ENCODE results near the gene HERC6. TPM values are rescaled to one million over a fixed set of nuclear protein-coding genes. Genes with fewer than 3 reads are reported as not detected.

The HERC6 gene
- 15.7 TPM for total RNA-seq
- polyA plus RNA-seq (ENCODE audit: insufficient read depth, low read depth, low replicate concordance) = 7.4 TPM
- long read RNA-seq, donor 1 = 0 reads
- long read RNA-seq, donor 2 = 0 reads
- long read RNA-seq, donor 3 = 0 reads
- long read RNA-seq, donor 4 = 0 reads
- long read RNA-seq, donor 5 = 0 reads
- long read RNA-seq, donor 6, partial matches to known transcripts = 0 of 1 reads
- long read RNA-seq, donor 6, other reads (novel, unspliced or antisense) = 0 of 1 reads
- long read RNA-seq, donor 7, transcript HERC6-201 (23 exons, 3,779 nt) = major isoform, 7 of 11 reads
- long read RNA-seq, donor 7, partial matches to known transcripts = 2 of 11 reads
- long read RNA-seq, donor 7, other reads (novel, unspliced or antisense) = 2 of 11 reads
- long read RNA-seq, donor 8 = 0 reads
- long read RNA-seq, donor 9 = 0 reads
- long read RNA-seq, donor 10 = 0 reads

DNA sequence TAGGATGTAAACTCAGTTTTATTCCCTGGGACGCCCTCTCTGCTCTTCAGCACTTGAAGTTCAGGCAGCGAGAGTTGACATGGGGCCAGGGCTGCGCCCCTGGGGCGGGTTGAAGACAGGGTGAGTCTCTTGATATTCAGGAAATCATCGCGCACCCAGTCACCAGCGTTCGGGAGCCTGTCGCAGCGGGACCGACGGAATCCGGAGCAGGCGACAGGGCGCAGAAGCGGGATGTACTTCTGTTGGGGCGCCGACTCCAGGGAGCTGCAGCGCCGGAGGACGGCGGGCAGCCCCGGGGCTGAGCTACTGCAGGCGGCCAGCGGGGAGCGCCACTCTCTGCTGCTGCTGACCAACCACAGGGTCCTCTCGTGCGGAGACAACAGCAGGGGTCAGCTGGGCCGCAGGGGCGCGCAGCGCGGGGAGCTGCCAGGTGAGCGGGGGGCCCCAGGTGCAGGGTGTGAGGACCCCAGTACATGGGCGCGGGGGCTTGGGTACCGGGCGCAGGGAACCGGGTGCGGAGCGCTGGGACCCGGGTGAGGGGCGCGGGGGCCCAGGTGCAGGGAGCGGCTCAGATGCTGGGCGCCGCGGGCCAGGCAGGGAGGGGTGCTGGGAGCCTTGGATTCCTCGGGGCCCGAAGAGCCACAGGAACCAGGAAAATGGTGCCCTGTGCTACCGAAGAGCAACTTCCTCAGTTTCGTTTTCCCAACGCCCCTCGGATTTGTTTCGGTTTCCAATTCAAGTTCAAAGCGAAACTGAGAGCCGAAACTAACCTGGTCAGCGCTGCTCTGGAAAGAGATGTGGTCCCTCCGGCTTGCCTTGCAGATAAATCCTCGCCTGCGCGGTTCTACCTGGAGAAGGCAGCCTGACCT lies at the start of gene HERC6:
TSS of gene HERC6 (plus strand) at position 162 of the 869 bp plus-strand sequence. CDS start at position 232, 70 bp downstream.
- peak; percentile 84 to 94 (median 91) for DNase-seq
- H3K27me3 ChIP-seq (ENCODE audit: control insufficient read depth, insufficient read depth, low read length) = no peaks in the 10 kb centered on the region
- H3K9ac ChIP-seq (ENCODE audit: low read length in 3 of 3) = peak within 1 kb of the TSS; percentile 49 to 87 (median 56)
- H3K4me3 ChIP-seq (ENCODE audit: low read length in 3 of 3) = peak within 1 kb of the TSS; percentile 76 to 92 (median 89)
- TF ChIP-seq, protein P1, sequence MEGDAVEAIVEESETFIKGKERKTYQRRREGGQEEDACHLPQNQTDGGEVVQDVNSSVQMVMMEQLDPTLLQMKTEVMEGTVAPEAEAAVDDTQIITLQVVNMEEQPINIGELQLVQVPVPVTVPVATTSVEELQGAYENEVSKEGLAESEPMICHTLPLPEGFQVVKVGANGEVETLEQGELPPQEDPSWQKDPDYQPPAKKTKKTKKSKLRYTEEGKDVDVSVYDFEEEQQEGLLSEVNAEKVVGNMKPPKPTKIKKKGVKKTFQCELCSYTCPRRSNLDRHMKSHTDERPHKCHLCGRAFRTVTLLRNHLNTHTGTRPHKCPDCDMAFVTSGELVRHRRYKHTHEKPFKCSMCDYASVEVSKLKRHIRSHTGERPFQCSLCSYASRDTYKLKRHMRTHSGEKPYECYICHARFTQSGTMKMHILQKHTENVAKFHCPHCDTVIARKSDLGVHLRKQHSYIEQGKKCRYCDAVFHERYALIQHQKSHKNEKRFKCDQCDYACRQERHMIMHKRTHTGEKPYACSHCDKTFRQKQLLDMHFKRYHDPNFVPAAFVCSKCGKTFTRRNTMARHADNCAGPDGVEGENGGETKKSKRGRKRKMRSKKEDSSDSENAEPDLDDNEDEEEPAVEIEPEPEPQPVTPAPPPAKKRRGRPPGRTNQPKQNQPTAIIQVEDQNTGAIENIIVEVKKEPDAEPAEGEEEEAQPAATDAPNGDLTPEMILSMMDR (IDR thresholded peaks at IDR 0.05; ENCODE audit: borderline replicate concordance, extremely low read depth, insufficient read depth) = peak; percentile 47
- H3K4me1 ChIP-seq (ENCODE audit: control insufficient read depth in 2 of 3, insufficient read depth in 2 of 3, low read depth in 1 of 3, low read length in 3 of 3) = peaks cover 0 to 2% (median 0%) of the 10 kb centered on the region in 3 donors
- no peak for FAIRE-seq
- no peaks in the 10 kb centered on the region for H3K9me3 ChIP-seq (ENCODE audit: control insufficient read depth in 2 of 3, insufficient read depth in 1 of 3, low read length in 3 of 3)
- intact Hi-C loops (cut with DNase I) = no loop called here
- H3K27ac ChIP-seq (ENCODE audit: low read depth in 2 of 2, low read length in 2 of 2) = peak within 1 kb of the TSS; percentile 93 to 94
- no peaks in the 10 kb centered on the region for H3K36me3 ChIP-seq (ENCODE audit: control insufficient read depth in 2 of 3, insufficient read depth in 3 of 3, low read length in 3 of 3)

DNA sequence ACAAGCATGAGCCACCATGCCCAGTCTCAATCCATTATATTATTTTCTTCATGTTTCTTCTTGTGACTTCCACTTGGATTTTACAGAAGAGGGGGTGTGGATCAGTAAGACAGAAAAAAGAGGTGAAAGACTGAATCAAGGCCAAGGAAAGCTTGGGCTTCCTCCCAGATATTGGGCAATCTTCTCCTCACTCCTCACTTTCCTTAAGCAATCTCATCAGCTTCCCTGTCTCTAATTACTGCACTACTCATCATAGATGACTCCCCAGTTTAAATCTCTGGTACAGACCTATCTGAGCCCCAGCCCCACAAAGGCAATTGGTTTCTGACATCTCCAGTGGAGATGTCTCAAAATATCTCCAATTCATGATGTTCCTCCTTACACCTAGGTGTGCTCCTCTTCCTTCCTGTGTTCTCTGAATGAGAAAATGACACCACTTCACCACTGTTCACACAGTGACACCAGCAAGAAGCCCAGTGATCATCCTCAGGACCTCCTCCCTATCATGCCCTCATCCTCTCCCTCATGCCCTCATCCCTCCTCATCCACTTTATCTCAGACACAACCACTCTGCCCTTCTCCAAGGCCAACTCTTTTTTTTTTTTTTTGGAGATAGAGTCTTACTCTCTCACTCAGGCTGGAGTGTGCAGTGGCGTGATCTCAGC lies 44.8 kb upstream of the HERC6 start:
- no peaks in the 10 kb centered on the region for H3K9me3 ChIP-seq (ENCODE audit: control insufficient read depth in 2 of 3, insufficient read depth in 1 of 3, low read length in 3 of 3)
- TF ChIP-seq, protein P1 (IDR thresholded peaks at IDR 0.05; ENCODE audit: borderline replicate concordance, extremely low read depth, insufficient read depth) = no peak
- DNase-seq = no peak
- intact Hi-C loops (cut with DNase I) = no loop called here
- no peak overlapping the region for H3K4me3 ChIP-seq (ENCODE audit: low read length in 3 of 3)
- no peak overlapping the region for H3K9ac ChIP-seq (ENCODE audit: low read length in 3 of 3)
- FAIRE-seq = no peak
- no peak overlapping the region for H3K27ac ChIP-seq (ENCODE audit: low read depth in 2 of 2, low read length in 2 of 2)
- no peaks in the 10 kb centered on the region for H3K36me3 ChIP-seq (ENCODE audit: control insufficient read depth in 2 of 3, insufficient read depth in 3 of 3, low read length in 3 of 3)
- H3K27me3 ChIP-seq (ENCODE audit: control insufficient read depth, insufficient read depth, low read length) = no peaks in the 10 kb centered on the region
- no peaks in the 10 kb centered on the region for H3K4me1 ChIP-seq (ENCODE audit: control insufficient read depth in 2 of 3, insufficient read depth in 2 of 3, low read depth in 1 of 3, low read length in 3 of 3)

DNA sequence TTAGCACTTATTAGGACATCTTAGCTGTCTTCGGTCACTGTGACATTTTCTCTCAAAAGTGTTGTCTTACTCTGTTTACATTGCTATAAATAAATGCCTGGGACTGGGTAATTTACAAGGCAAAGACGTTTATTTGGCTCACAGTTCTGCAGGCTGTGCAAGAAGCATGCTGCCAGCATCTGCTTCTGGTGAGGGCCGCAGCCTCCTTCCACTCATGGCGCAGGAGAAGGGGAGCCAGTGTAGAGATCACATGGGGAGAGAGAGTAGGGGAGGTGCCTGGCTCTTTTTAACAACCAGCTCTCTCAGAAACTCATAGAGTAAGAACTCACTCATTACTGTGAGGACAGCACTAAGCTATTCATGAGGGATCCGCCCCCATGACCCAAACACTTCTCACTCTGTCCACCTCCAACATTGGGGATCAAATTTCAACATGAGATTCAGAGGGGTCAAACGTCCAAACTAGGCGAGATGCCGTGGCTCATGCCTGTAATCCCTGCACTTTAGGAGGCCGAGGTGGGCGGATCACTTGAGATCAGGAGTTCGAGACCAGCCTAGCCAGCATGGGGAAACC lies 43.5 kb upstream of the HERC6 start:
- H3K27me3 ChIP-seq (ENCODE audit: control insufficient read depth, insufficient read depth, low read length) = no peaks in the 10 kb centered on the region
- no peaks in the 10 kb centered on the region for H3K9me3 ChIP-seq (ENCODE audit: control insufficient read depth in 2 of 3, insufficient read depth in 1 of 3, low read length in 3 of 3)
- DNase-seq (peak in 2 of 5 donors; percentile 12 to 14), FAIRE-seq (no peak)
- H3K4me3 ChIP-seq (ENCODE audit: low read length in 3 of 3) = no peak overlapping the region
- no peak overlapping the region for H3K9ac ChIP-seq (ENCODE audit: low read length in 3 of 3)
- H3K27ac ChIP-seq (ENCODE audit: low read depth in 2 of 2, low read length in 2 of 2) = no peak overlapping the region
- TF ChIP-seq, protein P1 (IDR thresholded peaks at IDR 0.05; ENCODE audit: borderline replicate concordance, extremely low read depth, insufficient read depth) = no peak
- H3K4me1 ChIP-seq (ENCODE audit: control insufficient read depth in 2 of 3, insufficient read depth in 2 of 3, low read depth in 1 of 3, low read length in 3 of 3) = no peaks in the 10 kb centered on the region
- intact Hi-C loops (cut with DNase I) = no loop called here
- no peaks in the 10 kb centered on the region for H3K36me3 ChIP-seq (ENCODE audit: control insufficient read depth in 2 of 3, insufficient read depth in 3 of 3, low read length in 3 of 3)
